ENCODE results near the gene C1QBP. TPM values are rescaled to one million over a fixed set of nuclear protein-coding genes. Genes with fewer than 3 reads are reported as not detected.

C1QBP gene
- total RNA-seq, 6 experiments from 2014 or later: 222 to 267 (median 235) TPM

- no peak for TF ChIP-seq CTCF (IDR thresholded peaks at IDR 0.05)
- peak; percentile 34 for DNase-seq
- H3K27ac Mint-ChIP-seq: no peak overlapping the region
- H3K4me1 Mint-ChIP-seq (ENCODE audit: low read depth): peaks cover 64% of the 10 kb centered on the region
- peaks cover 33% of the 10 kb centered on the region for H3K36me3 Mint-ChIP-seq (ENCODE audit: low read depth)
- H3K9me3 Mint-ChIP-seq: no peaks in the 10 kb centered on the region
- no peak overlapping the region for H3K4me3 Mint-ChIP-seq
- H3K27me3 Mint-ChIP-seq (ENCODE audit: insufficient read depth): no peaks in the 10 kb centered on the region
Measured at GRCh38 chr17:5424909-5425308, 14.0 kb downstream of the C1QBP start.

- Mint-ChIP-seq H3K27ac (peak overlapping the region; percentile 72), H3K9me3 (no peaks in the 10 kb centered on the region), H3K4me3 (peak overlapping the region; percentile 42; the same call in 1 of the 2 replicates), H3K36me3 (ENCODE audit: low read depth) (peaks cover 28% of the 10 kb centered on the region), H3K27me3 (ENCODE audit: insufficient read depth) (0 out of 2 replicates have a peak, but pooled peaks cover 3% of the 10 kb centered on the region), H3K4me1 (ENCODE audit: low read depth) (peaks cover 42% of the 10 kb centered on the region)
- DNase-seq: peak; percentile 86
- TF ChIP-seq CTCF (IDR thresholded peaks at IDR 0.05): peak; percentile 14; the same call in 1 of the 2 replicates
Measured at GRCh38 chr17:5422505-5422904, 16.4 kb downstream of the C1QBP start.

- TF ChIP-seq CTCF (IDR thresholded peaks at IDR 0.05): no peak
Measured at GRCh38 chr17:5419959-5420653, 18.8 kb downstream of the C1QBP start, which contains the start of gene RPAIN. Gene RPAIN (plus strand): TSS chr17:5420182. CDS start chr17:5420211, 29 bp downstream.

GRCh38 chr17:5419356-5419958 lies 19.5 kb downstream of the C1QBP start, which contains the start of gene NUP88:
Gene NUP88 (minus strand): TSS chr17:5419662. CDS start chr17:5419650, 12 bp downstream.
- peak; percentile 97 for DNase-seq
- H3K27me3 Mint-ChIP-seq (ENCODE audit: insufficient read depth): 0 out of 2 replicates have a peak, but pooled peaks cover 3% of the 10 kb centered on the region
- H3K4me1 Mint-ChIP-seq (ENCODE audit: low read depth): peaks cover 31% of the 10 kb centered on the region
- H3K9me3 Mint-ChIP-seq: no peaks in the 10 kb centered on the region
- H3K27ac Mint-ChIP-seq: peak within 1 kb of the TSS; percentile 95
- peak within 1 kb of the TSS; percentile 99 for H3K4me3 Mint-ChIP-seq
- no peak for TF ChIP-seq CTCF (IDR thresholded peaks at IDR 0.05)
- H3K36me3 Mint-ChIP-seq (ENCODE audit: low read depth): peaks cover 15% of the 10 kb centered on the region; the same call in 1 of the 2 replicates

More at GRCh38 chr17:5419959-5420653, 18.8 kb downstream of the C1QBP start, which contains the start of gene RPAIN:
- Mint-ChIP-seq H3K27me3 (ENCODE audit: insufficient read depth) (0 out of 2 replicates have a peak, but pooled peaks cover 3% of the 10 kb centered on the region), H3K9me3 (no peaks in the 10 kb centered on the region), H3K4me3 (peak within 1 kb of the TSS; percentile 99), H3K27ac (peak within 1 kb of the TSS; percentile 95), H3K4me1 (ENCODE audit: low read depth) (peaks cover 37% of the 10 kb centered on the region), H3K36me3 (ENCODE audit: low read depth) (peaks cover 19% of the 10 kb centered on the region; the same call in 1 of the 2 replicates)
- DNase-seq: peak; percentile 76

- peak overlapping the region; percentile 99 for H3K4me3 Mint-ChIP-seq
- peaks cover 15% of the 10 kb centered on the region; the same call in 1 of the 2 replicates for H3K36me3 Mint-ChIP-seq (ENCODE audit: low read depth)
- TF ChIP-seq CTCF (IDR thresholded peaks at IDR 0.05): no peak
- peaks cover 33% of the 10 kb centered on the region for H3K4me1 Mint-ChIP-seq (ENCODE audit: low read depth)
- H3K27me3 Mint-ChIP-seq (ENCODE audit: insufficient read depth): 0 out of 2 replicates have a peak, but pooled peaks cover 3% of the 10 kb centered on the region
- H3K9me3 Mint-ChIP-seq: no peaks in the 10 kb centered on the region
- DNase-seq: peak; percentile 22
- H3K27ac Mint-ChIP-seq: peak overlapping the region; percentile 95
Measured at GRCh38 chr17:5418858-5419355, 20.0 kb downstream of the C1QBP start.
